ENCODE data around the gene PFDN1. TPM values are rescaled to one million over a fixed set of nuclear protein-coding genes. Genes with fewer than 3 reads are reported as not detected.
A peak's percentile ranks its signal among the peaks of the same experiment; 100 is the strongest.

Gene PFDN1
- total and polyA plus RNA-seq, 9 of the 15 experiments (the other 6 are each of a cell fraction or from before 2014, with no cell fraction given) = 45.5 to 215 (median 78.0) TPM

- TF ChIP-seq TFAM (CRISPR knock-in tag; conservative IDR thresholded peaks at IDR 0.05) (no peak), ELF1 (tag; IDR thresholded peaks at IDR 0.05) (no peak), ZNF253 (CRISPR knock-in tag; conservative IDR thresholded peaks at IDR 0.05) (no peak), SNIP1 (IDR thresholded peaks at IDR 0.05; ENCODE audit: low read depth) (no peak), MAFG (tag; conservative IDR thresholded peaks at IDR 0.05) (no peak), MEIS2 (IDR thresholded peaks at IDR 0.05; ENCODE audit: partially characterized antibody) (peak; percentile 83), PTTG1 (tag; IDR thresholded peaks at IDR 0.05; ENCODE audit: low read depth) (no peak), ZNF586 (CRISPR knock-in tag; conservative IDR thresholded peaks at IDR 0.05) (no peak), GABPB1 (CRISPR knock-in tag; IDR thresholded peaks at IDR 0.05) (no peak), HDAC6 (IDR thresholded peaks at IDR 0.05; ENCODE audit: low read depth, low read length) (no peak), ZBTB2 (IDR thresholded peaks at IDR 0.05) (peak; percentile 96), CGGBP1 (CRISPR knock-in tag; IDR thresholded peaks at IDR 0.05) (no peak), ZC3H4 (CRISPR knock-in tag; IDR thresholded peaks at IDR 0.05; ENCODE audit: borderline replicate concordance) (no peak), POLR2H (tag; IDR thresholded peaks at IDR 0.05; ENCODE audit: low read depth) (peak; percentile 91), ARID2 (IDR thresholded peaks at IDR 0.05) (no peak), CTBP1 (IDR thresholded peaks at IDR 0.05; ENCODE audit: borderline replicate concordance) (peak; percentile 68; the same call in 1 of the 2 replicates), GMEB1 (CRISPR knock-in tag; IDR thresholded peaks at IDR 0.05) (no peak), ZBTB1 (CRISPR knock-in tag; IDR thresholded peaks at IDR 0.05; ENCODE audit: borderline replicate concordance, low read depth) (no peak), TSC22D4 (tag; IDR thresholded peaks at IDR 0.05) (no peak), ZNF79 (CRISPR knock-in tag; IDR thresholded peaks at IDR 0.05; ENCODE audit: low read depth) (no peak), SAFB (IDR thresholded peaks at IDR 0.05; ENCODE audit: borderline replicate concordance, low read depth, low read length) (no peak), ZNF76 (CRISPR knock-in tag; IDR thresholded peaks at IDR 0.05; ENCODE audit: borderline replicate concordance) (no peak), TCFL5 (CRISPR knock-in tag; conservative IDR thresholded peaks at IDR 0.05) (no peak), GABPA (tag; conservative IDR thresholded peaks at IDR 0.05; ENCODE audit: low read depth) (peak; percentile 1; the same call in 1 of the 2 replicates), KLF6 (CRISPR knock-in tag; IDR thresholded peaks at IDR 0.05; ENCODE audit: borderline replicate concordance) (no peak), ZNF3 (CRISPR knock-in tag; IDR thresholded peaks at IDR 0.05) (no peak), KDM1A (IDR thresholded peaks at IDR 0.05) (no peak), ZNF146 (CRISPR knock-in tag; IDR thresholded peaks at IDR 0.05; ENCODE audit: unreplicated experiment) (no peak)
These were observed at the start of gene PFDN1 (continued) for GRCh38 chr5:140302786-140303639.

Measured in K562 (cell line).